Glomerular visceral epithelial cell (primary cell): Measurements from ENCODE around the gene LRRC14B.
"Not testable (repeated sequence)": the region's sequence is repeated elsewhere in the genome, so short reads cannot be mapped to it uniquely, and the experiment has no call there.

Experiments
- DNase-seq: peaks from one replicate; pipeline ENCODE4 v3.0.0-alpha.2; 2016; ENCODE audit errors: extremely low spot score

LRRC14B gene

DNA sequence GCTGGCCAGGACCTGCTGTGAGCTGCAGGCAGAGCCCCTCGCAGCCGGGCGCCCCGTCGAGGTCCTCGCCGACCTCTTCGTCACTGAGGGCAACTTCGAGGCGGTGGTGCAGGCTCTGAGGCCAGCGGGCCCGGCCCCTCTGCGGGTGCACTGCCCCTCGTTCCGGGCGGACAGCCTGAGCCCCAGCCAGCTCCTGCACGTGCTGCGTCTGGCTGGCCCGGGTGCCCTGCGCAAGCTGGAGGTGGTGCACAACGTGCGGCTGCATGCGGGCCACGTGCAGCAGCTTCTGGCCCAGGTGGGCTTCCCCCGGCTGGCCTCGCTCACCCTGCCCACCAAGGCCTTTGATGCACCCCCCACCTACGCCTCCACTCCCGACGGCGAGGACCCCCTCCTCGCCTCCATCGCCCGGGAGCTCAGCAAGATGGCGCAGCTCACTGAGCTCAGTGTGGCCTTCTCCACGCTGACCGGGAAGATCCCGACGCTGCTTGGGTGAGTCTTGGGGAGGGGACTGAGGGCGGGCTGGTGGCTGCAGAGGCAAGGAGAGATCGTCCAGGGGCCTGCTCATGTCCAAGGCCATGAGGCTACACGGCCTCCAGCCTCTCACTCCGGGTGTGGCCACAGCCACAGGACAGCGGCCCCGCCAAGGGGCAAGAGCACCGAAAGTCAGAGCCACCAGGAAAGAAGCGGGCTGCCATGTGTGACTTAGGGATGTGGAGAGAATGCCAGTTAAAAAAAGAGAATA, 825 bp downstream of the LRRC14B start:
- no peak for DNase-seq

DNA sequence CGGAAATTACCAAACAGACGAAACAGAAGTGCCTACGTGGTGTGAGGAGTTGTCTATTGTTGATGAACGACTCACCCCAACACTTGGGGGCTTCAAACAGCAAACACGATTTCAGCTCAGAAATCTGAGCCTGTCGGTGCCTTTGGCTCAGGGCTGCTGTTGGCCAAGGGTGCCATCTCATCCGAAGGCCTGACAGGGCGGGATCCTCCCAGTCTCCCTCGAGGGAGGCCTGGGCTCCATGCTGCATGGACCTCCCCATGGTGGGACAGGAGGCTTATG, 1.3 kb downstream of the LRRC14B start:
- DNase-seq: no peak

DNA sequence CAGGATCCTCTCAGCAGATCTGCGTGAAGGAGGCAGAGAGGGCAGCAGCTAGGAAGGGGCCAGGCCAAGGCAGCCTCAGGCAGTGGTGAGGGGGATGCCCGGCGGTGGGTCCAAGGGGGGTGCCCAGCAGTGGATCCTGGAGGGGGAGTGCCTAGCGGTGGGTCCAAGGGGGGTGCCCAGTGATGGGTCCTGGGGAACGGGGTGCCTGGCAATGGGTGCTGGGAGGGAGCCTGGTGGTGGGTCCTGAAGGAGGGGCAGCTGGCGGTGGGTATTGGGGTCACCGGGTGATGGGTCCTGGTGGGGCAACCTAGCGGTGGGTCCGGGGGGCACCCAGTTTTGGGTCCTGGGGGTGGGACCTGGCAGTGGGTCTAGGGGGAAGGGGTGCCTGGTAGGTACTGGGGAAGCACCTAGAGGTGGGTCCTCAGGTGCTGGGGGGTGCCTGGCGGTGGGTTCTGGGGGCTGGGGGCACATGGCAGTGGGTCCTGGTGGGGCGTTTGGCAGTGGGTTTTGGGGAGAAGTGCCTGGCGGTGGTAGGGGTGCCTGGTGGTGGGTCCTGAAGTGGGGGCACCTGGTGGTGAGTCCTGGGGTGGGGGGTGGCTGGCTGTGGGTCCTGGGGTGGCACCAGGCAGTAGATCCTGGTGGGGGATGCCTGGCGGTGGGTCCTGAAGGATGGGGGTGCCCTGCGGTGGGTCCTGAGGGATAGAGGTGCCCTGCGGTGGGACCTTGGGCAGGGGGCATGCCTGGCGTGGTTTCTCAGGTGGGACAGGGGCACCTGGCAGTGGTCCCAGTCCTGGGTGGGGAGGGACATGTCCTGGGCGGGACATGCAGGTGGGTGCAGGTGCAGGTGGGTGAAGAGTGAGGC, 1.9 kb downstream of the LRRC14B start:
- DNase-seq: no peak

DNA sequence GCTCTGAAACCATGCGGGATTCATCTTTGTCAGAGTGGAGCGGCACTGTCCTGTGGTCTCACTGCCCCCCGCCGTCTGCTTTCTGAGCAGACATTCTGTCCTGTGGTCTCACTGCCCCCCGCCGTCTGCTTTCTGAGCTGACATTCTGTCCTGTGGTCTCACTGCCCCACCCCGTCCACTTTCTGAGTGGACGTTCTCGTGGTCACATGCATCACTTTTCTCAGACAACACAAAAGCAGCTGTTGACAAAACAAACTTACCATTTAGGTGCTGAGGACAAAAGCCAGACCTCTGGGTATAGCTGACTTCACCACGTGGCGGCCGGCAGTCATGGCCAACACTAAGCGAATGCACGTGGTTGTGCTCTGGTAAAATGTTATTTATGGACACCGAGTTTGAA, 2.8 kb downstream of the LRRC14B start:
- no peak for DNase-seq

DNA sequence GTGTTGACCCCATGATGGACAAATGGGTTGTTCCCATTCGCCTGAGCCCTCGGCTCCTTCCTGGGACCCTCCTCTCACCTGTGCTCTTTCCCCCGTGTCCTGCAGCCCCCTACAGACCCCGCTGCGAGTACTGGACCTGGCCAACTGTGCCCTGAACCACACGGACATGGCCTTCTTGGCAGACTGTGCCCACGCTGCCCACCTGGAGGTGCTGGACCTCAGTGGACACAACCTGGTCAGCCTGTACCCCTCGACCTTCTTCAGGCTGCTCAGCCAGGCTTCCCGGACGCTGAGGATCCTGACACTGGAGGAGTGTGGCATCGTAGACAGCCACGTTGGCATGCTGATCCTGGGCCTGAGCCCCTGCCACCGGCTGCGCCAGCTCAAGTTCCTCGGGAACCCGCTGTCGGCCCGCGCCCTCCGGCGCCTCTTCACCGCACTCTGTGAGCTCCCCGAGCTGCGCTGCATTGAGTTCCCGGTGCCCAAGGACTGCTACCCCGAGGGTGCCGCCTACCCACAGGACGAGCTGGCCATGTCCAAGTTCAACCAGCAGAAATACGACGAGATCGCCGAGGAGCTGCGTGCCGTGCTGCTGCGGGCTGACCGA, 3.4 kb downstream of the LRRC14B start:
- no peak for DNase-seq

DNA sequence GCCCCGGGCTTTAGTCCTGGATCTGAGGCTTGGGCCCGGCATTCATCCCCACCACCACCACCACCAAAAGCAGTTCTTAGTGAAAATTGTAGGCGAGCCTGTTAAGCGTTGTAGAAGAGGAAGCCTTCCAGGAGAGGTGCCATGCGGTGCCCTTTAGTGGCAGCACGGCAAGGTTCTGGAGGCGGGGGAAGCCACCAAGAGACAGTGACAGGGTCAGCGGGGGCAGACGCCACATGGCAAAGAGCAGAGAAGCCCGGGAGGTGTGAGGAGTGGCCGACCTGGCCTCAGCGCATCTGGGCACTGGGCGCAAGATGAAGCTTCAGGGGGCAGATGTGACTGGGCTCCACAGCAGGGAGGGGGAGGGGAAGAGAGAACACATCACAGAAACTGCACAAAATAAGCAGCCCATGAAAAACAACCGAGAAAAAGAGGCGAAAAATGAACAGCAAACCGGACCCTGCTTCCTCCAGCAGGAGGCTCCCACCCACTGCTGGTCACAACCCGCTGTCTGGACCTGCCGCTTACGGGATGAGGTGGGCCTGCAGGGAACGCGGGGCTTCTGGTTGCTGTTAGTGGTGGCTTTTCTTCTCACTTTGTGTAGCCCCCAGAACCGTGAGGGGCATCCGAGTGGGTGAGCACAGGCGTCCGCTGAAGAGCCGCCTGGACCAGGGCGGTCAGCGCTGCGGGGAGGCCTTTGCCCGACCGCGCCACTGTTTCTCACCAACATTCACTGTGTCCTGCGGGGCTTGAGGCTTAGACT, 4.3 kb downstream of the LRRC14B start:
- DNase-seq: no peak

DNA sequence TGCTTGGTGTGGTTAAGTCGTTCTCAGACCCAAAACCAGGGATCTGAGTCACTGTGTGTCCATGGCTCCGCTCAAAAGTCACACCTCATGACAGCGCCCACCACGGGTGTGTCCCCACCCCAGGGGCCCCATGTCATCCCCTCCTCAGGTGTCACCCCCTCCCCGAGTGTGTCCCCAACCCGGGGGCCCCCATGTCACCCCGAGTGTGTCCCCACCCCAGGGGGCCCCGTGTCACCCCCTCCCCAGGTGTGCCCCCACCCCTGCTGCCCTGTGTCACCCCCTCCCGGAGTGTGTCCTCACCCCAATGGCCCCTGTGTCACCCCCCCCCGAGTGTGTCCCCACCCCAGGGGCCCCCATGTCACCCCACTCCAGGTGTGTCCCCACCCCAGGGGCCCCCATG, 5.1 kb downstream of the LRRC14B start:
- DNase-seq: no peak

DNA sequence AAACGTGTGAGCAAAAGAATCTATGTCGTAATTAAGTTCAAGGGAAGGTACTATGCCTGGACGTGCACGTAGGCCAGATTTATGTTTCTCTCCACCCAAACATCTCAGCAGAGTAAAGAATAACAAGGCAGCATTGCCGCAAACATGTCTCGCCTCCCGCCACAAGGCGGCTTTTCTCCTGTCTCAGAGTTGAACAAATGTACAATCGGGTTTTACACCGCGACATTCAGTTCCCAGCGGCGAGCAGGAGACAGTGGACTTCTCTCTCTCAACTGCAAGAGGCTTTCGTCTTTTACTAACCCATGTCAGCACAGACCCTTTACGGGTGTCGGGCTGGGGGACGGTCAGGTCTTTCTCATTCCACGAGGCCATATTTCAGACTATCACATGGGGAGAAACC, 5.7 kb downstream of the LRRC14B start:
- DNase-seq: not testable (repeated sequence)

DNA sequence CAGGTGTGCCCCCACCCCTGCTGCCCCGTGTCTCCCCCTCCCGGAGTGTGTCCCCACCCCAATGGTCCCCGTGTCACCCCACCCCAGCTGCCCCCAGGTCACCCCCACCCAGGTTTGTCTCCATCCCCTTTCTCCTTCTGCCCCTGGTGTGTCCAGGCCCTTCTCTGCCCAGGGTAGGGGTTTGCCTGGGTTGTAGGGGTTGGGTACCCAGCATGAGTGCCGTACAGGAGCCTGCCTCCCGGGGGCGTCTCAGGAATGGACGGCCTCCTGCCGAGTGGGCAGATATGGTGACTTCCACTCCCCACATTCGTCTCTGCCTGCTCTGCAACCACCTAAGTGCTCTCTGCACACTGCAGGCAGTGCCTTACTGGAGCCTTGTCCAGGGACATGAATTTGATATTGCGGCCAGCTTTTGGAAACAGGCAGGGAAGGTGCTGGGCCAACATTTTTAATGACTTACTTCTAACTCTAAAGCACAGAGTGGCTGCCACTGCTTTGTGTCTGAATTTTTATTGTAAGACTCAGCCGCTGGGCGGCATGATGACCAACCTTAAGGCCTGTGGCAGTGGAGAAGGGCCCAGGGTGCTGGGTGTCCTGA, 6.7 kb downstream of the LRRC14B start:
- no peak for DNase-seq

DNA sequence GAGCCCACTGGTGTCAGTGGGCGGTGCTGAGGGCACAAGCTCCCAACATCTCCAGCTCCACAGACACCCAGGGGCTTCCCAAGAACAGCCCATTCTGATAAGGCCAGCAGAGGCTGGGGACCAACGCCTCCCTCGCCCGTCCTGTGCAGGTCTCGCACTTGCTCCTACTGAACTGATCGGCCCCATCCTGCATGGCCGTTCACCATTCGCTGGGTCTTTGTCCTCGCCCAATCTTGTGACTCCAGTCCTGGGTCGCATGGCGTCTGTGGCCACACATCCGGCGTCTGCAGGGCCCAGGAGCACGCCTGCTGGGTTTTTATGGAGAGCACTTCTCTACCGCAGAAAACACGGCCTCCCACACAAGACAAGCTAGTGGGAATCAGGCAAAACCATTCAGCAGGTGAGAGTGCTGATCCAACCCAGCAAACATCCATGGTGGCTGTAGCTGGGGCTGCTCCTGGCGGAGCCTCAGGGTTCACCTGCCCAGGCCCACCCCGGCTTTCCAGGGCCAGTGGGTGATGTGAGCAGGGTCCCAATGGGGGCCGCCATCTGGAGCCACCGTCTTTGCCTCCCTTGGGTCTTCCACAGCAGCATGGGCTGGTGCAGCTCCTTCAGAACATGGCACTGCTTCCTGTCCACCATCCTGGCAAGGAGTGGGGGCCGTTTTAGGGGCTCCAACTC, 7.4 kb downstream of the LRRC14B start:
- no peak for DNase-seq

DNA sequence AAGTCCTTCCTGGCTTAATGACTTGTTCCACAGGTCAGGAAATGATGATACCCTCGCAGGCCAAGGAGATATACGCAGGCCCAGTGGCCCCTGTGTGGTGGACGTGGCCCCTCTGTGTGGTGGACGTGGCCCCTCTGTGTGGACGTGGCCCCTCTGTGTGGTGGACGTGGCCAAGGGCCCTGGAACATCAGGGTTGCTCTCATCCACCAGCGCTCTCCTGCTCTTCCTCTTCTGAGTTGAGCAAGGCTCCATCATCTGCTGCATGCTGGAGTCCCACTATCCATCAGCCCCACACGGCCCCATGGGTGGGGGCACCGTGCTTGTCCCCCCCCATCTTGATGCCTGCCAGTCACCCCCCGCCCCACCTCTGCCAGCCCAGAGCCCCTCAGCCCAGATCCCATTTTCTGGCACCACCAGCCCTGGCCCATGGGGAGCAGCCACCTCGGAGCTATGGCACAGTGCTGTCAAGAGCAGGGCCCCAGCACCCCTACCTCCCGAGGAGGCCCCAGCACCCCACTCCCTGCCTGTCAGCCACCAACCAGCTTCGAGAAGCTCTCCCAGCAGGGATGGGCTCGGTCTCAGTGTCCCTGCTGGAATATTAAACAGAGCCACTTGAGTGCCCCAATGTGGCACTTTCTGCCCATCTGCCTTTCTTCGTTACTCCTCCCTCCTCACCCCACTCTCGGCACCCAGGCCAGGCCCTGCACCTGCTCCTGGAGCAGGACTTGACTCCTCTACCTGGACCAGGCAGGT, 8.1 kb downstream of the LRRC14B start:
- DNase-seq: no peak

DNA sequence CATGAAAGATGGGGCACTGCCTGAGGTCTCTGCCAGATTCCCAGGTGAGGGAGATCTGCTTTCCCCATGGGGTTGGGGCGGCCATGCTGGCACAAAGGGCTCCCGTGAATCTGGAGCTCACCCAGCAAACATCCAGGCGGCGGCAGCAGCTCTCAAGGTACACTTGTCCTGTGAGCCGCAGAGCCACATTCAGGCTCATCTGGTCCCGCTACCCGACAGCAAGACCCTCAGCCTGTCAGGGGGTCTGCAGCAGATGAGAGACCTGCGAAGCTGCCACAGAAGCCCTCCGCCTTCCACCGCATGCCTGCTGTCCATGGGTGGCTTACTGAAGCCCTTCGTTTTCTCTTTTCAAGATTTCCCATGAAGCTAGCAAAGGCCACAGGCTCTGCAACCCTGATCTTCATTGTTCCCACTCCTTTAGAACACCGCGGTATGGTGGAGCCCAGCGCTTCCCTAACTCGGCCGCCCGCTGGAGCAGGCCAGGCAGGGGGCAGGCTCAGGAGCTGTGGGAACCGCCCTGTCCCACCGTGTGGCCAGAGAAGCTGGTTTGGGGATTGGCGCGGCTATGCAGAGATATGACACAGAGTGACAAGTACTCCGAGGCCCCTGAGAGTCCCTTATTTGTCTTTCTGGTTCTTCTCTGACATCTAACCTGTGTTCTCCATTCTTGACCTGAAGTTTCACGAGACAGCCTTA, 8.8 kb downstream of the LRRC14B start:
- no peak for DNase-seq

DNA sequence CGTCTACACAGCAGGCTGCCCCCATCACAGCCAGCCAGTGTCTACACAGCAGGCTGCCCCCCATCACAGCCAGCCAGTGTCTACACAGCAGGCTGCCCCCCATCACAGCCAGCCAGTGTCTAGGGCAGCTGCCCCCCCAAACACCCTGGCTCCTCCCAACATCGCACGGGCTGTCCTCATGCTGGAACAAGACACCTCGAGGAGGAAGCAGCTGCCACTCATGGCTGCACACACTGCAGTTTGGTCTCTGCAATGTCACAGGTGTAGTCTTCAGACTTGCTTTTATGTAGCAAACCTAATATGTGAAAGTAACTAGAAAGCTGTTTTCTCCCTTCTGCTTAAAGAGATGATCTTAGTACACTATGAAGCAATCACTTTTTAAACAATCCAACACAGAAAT, 9.7 kb downstream of the LRRC14B start:
- DNase-seq: no peak

DNA sequence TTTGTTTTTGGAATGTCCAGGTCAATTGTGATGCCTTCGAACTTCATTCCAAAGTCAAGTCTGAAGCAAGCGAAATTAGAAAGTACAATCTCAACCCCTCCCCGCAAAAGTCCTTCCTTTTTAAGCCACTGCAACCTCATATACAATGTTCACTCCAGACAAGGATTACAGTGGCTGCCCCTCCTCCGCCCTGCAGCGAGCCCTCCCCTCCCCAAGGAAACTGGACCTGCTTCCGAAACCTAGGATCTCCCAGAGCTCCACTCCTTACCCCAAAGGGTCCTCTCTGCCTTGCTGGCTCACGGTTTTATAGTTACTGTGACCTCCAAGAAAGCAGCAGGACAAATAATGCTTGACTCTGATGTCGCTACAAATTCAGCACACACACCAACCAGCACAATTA, 10.4 kb downstream of the LRRC14B start:
- DNase-seq: no peak

DNA sequence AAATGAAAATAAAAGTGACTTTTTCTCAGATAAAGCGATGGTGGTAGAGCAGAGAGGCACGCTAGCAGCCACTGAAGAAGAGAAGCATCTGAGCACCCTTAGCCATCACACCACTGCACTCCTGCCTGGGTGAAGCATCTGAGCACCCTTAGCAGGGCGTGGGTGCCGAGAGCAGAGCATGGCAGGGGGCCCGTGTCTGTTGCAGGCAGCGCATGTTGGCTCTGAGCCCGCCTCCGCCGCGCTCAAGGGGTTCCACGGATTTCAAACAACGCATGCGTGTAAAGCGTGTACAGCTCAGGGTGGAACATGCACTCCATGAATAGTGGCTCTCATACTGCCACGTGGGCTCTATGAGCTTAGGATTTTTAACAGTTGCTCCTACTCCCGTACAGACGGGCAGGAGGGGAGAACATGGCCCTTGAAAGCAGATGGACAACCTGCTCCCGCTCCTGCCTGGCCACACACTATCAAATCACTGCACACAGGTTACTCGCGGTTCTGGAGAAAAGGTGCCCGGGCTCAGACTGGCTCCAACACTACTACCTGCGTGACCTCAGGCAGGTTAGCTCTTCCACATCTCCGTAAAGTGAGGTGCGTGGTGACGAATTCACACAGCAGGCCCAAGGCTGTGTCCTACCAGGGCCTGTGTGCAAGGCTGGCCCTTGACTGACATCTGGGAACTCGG, 12.1 kb downstream of the LRRC14B start:
- no peak for DNase-seq

DNA sequence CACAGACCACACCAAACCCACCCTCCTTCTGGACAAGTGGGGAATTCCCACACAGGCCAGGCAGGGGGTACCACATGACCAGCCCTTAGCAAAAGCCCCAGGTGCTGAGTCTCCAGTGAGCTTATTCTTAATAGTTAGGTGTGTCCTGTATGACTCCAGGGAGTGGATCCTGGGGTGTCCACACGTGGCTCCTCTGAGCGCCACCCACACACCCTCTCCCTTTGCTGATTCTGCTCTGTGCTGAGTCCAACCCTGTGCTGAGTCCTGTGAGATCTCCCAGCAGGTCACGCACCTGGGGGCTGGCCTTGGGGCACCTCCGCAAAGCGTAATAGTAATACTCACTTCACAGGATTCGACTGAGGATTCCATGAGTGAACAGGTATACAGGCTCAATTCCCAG, 12.7 kb downstream of the LRRC14B start:
- DNase-seq: no peak

DNA sequence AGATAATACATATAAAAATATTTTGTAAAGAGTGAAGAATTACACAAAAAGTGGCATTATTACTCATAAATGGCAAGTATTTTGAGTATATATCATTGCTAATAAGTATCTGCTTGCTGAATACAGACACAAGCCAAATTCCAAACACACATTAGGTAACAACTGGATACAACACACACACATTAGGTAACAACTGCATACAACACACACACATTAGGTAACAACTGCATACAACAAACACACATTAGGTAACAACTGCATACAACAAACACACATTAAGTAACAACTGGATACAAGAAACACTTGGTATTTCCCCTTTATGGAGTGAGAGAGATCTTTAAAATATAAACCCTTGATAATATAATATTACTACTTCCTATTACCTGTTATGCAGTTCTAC, 13.2 kb downstream of the LRRC14B start:
- no peak for DNase-seq

DNA sequence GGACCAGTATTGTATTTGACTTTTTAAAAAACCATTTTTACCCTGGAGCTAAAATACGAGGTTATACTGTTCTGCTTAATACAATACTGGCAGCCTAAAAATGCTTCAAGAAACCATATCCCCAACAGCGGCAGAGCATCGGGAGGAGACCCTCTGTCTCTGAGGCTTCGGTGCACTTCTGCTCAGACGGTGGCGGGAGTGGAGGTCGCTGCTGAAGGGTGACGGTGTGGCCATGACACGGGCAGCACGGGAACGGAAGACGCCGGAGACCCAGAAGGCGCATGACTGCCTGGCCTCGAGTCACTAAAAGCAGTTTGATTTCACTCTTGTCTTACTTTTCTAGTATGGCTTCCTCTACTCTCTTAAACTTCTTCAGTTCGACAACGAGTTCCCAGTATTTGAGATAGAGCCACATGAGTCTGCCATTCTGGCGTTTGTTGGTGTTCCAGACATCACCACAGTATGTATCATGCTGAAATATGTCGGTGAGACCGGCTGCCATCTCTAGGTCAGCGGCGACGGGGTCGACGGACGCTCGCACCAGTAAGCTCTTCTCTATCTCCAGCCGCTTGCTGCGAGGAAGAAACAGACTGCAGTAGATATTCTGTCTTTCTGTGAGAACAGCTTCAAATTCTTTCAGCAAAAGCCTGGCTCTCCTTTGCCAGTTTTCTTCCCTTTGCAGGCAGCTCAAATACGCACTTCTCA, 13.8 kb downstream of the LRRC14B start:
- no peak for DNase-seq

DNA sequence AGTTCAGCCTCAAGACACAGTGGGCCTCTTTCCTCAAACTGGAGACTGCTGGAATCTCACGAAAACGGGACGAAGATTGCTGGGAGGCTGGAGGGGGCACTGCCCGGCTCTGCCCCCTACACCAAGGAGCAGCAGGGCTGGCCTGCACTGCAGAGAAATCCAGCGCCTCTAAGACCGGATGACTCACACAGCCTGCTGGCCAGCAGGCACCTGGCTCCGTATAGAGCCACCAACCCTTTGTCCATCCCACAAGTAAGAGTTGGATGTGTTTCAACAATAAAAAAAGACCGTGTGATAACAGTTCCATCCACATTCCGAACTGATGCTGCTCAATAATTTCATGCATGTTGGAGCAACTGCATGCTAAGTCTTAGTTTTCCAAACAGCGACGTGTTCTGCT, 15.1 kb downstream of the LRRC14B start:
- peak; percentile 21 for DNase-seq
